H1 (cell line): Measurements from ENCODE around the gene RAP2C.

Experiments used
- ASH2L ChIP-seq: fragments of 200-600, 300-600 bp; sonication (generic); IDR thresholded peaks from one replicate; pipeline ENCODE4 v1.7.1; 2017; ENCODE audit warnings: low read length
- EZH2 ChIP-seq: fragments of 200-600 bp; sonication (generic); IDR thresholded peaks from 2 replicates; pipeline ENCODE4 v1.7.1; 2012; ENCODE audit warnings: low read depth, mild to moderate bottlenecking, moderate library complexity, low read length, inconsistent platforms; ENCODE audit not compliant: severe bottlenecking
- GTF2F1 ChIP-seq: IDR thresholded peaks from 2 replicates; pipeline ENCODE4 v1.6.1; 2012; ENCODE audit warnings: low read depth, low read length, improper control_type of control experiment, borderline replicate concordance
- JUN ChIP-seq: IDR thresholded peaks from 2 replicates; pipeline ENCODE4 v1.6.1; 2011; ENCODE audit warnings: low read depth, mild to moderate bottlenecking, improper control_type of control experiment, low read length
- MAFK ChIP-seq: IDR thresholded peaks from 2 replicates; pipeline ENCODE4 v1.6.1; 2012; ENCODE audit warnings: low read depth, mild to moderate bottlenecking, improper control_type of control experiment, low read length
- POLR2A ChIP-seq, 2 experiments: IDR thresholded peaks; 1 replicate in 1 of 2; 2 replicates in 1 of 2; pipeline ENCODE4 v1.6.1; 2011; ENCODE audit warnings: low read depth in 2 of 2, low read length in 2 of 2, mild to moderate bottlenecking in 2 of 2; ENCODE audit errors: control extremely low read depth in 1 of 2
- RAD21 ChIP-seq, 2 experiments: IDR thresholded peaks in 1 of 2; conservative IDR thresholded peaks in 1 of 2; 2 replicates each; pipeline ENCODE4 v1.6.1; 2011; ENCODE audit warnings: low read depth in 2 of 2, low read length in 2 of 2, improper control_type of control experiment in 1 of 2, inconsistent platforms in 1 of 2, mild to moderate bottlenecking in 1 of 2, moderate library complexity in 1 of 2
- SRF ChIP-seq: IDR thresholded peaks from 2 replicates; pipeline ENCODE4 v1.6.1; 2011; ENCODE audit warnings: mild to moderate bottlenecking, low read depth, low read length, moderate library complexity
- TAF1 ChIP-seq: IDR thresholded peaks from 2 replicates; pipeline ENCODE4 v1.6.1; 2011; ENCODE audit warnings: mild to moderate bottlenecking, low read depth, low read length
- TF ChIP-seq, protein P1 (sequence below), 3 experiments: IDR thresholded peaks; 1 replicate in 2 of 3; 2 replicates in 1 of 3; pipeline versions ENCODE4 v1.5.1 to v1.6.1; 2011; ENCODE audit warnings: low read length in 3 of 3, mild to moderate bottlenecking in 3 of 3, inconsistent platforms in 2 of 3, low read depth in 1 of 3, moderate library complexity in 1 of 3; ENCODE audit not compliant: insufficient read depth in 1 of 3; ENCODE audit errors: control extremely low read depth in 1 of 3

DNA sequence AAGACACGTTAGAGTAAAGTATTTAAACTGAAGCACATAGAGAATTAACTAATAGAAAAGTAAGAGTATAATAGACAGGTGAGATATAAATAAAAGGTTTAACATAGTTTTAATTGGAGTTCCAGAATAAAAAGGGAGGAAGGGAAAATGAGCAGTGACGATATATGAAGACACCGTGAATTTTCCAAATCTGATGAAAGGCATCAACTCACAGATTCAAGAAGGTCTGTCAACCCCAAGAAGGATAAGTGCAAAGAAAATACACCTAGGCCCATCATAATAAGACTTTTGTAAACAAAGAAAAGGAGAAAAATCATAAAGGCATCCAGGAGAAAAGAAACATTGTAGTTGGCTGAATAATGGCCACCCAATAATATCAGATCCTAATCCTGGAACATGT is 43.9 kb upstream of the RAP2C start:
- TF ChIP-seq MAFK, result no peak
- TF ChIP-seq, protein P1, sequence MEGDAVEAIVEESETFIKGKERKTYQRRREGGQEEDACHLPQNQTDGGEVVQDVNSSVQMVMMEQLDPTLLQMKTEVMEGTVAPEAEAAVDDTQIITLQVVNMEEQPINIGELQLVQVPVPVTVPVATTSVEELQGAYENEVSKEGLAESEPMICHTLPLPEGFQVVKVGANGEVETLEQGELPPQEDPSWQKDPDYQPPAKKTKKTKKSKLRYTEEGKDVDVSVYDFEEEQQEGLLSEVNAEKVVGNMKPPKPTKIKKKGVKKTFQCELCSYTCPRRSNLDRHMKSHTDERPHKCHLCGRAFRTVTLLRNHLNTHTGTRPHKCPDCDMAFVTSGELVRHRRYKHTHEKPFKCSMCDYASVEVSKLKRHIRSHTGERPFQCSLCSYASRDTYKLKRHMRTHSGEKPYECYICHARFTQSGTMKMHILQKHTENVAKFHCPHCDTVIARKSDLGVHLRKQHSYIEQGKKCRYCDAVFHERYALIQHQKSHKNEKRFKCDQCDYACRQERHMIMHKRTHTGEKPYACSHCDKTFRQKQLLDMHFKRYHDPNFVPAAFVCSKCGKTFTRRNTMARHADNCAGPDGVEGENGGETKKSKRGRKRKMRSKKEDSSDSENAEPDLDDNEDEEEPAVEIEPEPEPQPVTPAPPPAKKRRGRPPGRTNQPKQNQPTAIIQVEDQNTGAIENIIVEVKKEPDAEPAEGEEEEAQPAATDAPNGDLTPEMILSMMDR (IDR thresholded peaks at IDR 0.05; ENCODE audit: control extremely low read depth in 1 of 3, insufficient read depth in 1 of 3, low read depth in 1 of 3, low read length in 3 of 3), result no peak
- TF ChIP-seq JUN, result no peak
- no peak for TF ChIP-seq POLR2A (IDR thresholded peaks at IDR 0.05; ENCODE audit: control extremely low read depth in 1 of 2, low read depth in 2 of 2, low read length in 2 of 2)
- no peak for TF ChIP-seq SRF
- TF ChIP-seq ASH2L, result no peak
- no peak for TF ChIP-seq EZH2
- no peak for TF ChIP-seq GTF2F1
- no peak for TF ChIP-seq RAD21 (IDR thresholded peaks at IDR 0.05 in 1 of 2, conservative IDR thresholded peaks at IDR 0.05 in 1 of 2; ENCODE audit: low read depth in 2 of 2, low read length in 2 of 2)
- no peak for TF ChIP-seq TAF1
